ENCODE data around the gene CRTAC1. TPM values are rescaled to one million over a fixed set of nuclear protein-coding genes. Genes with fewer than 3 reads are reported as not detected.

Gene CRTAC1
- total RNA-seq, 1 experiment from 2014 or later, result 0.20 TPM

DNA sequence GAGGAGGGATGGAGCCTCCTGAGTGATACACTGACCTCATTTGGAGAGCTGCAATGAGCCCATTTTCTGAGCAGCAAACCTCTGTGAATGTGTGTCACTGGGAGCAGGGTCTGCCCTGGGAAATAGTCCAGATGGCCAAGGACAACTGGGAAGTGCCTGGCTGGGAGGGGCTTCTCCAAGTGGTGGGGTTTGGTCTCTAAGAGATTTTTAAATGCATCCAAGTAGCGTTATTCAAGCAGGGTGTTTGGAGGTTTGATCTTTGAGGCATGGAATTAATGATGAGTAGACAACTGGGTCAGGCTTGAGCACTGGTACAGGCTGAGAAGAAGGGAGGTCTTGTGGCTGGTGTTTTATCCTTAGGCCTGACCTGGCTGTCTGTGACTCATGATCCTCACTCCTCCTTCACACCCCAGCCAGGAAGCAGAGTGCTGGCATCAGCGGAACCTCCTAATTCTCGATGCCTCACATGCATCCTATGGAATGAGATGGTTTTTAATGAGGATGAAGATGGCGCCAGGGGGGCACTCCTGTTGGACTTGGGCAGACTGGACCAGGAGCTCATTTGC is 177.5 kb downstream of the CRTAC1 start:
- POLR2A ChIA-PET, result no interaction called here
- Histone ChIP-seq H3K4me3 (replicated peaks in 1 of 2; ENCODE audit: low read depth in 1 of 2, low read length in 2 of 2) (no peak overlapping the region), H2AFZ (ENCODE audit: low read depth, low read length, poor library complexity, severe bottlenecking) (no peak overlapping the region), H3K27me3 (ENCODE audit: insufficient read depth, low read length) (peaks cover 7% of the 10 kb centered on the region; the same call in 1 of the 2 replicates), H3K9me2 (ENCODE audit: insufficient read depth) (no peaks in the 10 kb centered on the region), H4K20me1 (ENCODE audit: insufficient read depth) (no peaks in the 10 kb centered on the region), H3K9me3 (ENCODE audit: control insufficient read depth in 1 of 2, insufficient read depth in 1 of 2, low read depth in 1 of 2, low read length in 2 of 2) (no peaks in the 10 kb centered on the region), H3K9ac (ENCODE audit: low read length) (no peak overlapping the region), H3K4me1 (ENCODE audit: control insufficient read depth in 1 of 2, insufficient read depth in 2 of 2, low read length in 2 of 2) (peaks cover 4 to 27% of the 10 kb centered on the region in 2 experiments; a peak in 2 of 4 replicates), H3K79me2 (ENCODE audit: insufficient read depth, low read length) (no peaks in the 10 kb centered on the region), H3K27ac (ENCODE audit: low read depth, low read length) (no peak overlapping the region), H3K36me3 (ENCODE audit: control insufficient read depth in 1 of 2, insufficient read depth in 2 of 2, low read length in 2 of 2) (no peaks in the 10 kb centered on the region), H3K4me2 (ENCODE audit: low read length) (no peak overlapping the region)
- RAD21 ChIA-PET (ENCODE audit: low non-redundant PET in 1 of 2, low total read pairs in 2 of 2, uncharacterized antibody in 2 of 2, unreplicated experiment in 2 of 2), result no interaction called here
- intact Hi-C loops (cut with micrococcal nuclease), result no loop called here
- ATAC-seq (no peak), DNase-seq (ENCODE audit: low read depth, low spot score) (no peak)
- CTCF ChIA-PET, result no interaction called here
- no peak for TF ChIP-seq POLR2A (IDR thresholded peaks at IDR 0.05; ENCODE audit: borderline replicate concordance, extremely low read depth, insufficient read depth, insufficient read length)
- TF ChIP-seq CBX3 (IDR thresholded peaks at IDR 0.05; ENCODE audit: low read depth), result no peak
- no peak for TF ChIP-seq RAD21 (IDR thresholded peaks at IDR 0.05; ENCODE audit: low read depth)
- TF ChIP-seq TCF7L2 (IDR thresholded peaks at IDR 0.05; ENCODE audit: borderline replicate concordance, extremely low read depth, insufficient read depth, insufficient read length), result no peak
- no peak for TF ChIP-seq SIN3A (IDR thresholded peaks at IDR 0.05; ENCODE audit: low read depth)
- no TSS peak for BruUV-seq (replicated peaks)

DNA sequence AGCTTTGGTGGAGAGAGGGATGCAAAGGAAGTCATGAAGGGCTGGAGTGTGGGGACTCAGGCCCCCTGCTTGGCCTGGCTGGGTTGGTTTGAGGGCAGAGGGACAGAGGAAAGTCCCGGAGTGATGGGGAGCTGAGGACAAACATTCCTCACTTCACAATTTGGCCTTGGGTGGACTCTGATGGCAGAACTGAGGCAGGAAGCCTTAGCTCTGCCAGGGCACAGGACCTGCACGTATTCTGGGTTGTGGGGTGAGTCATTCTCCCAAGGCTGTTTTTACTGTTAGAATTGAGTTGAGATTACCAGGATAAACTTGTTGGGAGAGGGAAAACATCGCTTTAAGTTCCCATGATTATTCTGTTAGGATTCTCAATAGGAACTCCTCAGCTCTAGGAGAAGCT is 178.1 kb downstream of the CRTAC1 start:
- Histone ChIP-seq H3K4me3 (replicated peaks in 1 of 2; ENCODE audit: low read depth in 1 of 2, low read length in 2 of 2) (no peak overlapping the region), H3K9me3 (ENCODE audit: control insufficient read depth in 1 of 2, insufficient read depth in 1 of 2, low read depth in 1 of 2, low read length in 2 of 2) (no peaks in the 10 kb centered on the region), H3K9me2 (ENCODE audit: insufficient read depth) (no peaks in the 10 kb centered on the region), H3K9ac (ENCODE audit: low read length) (no peak overlapping the region), H3K4me1 (ENCODE audit: control insufficient read depth in 1 of 2, insufficient read depth in 2 of 2, low read length in 2 of 2) (peaks cover 4 to 21% of the 10 kb centered on the region in 2 experiments; a peak in 2 of 4 replicates), H3K27me3 (ENCODE audit: insufficient read depth, low read length) (peaks cover 7% of the 10 kb centered on the region; the same call in 1 of the 2 replicates), H3K79me2 (ENCODE audit: insufficient read depth, low read length) (no peaks in the 10 kb centered on the region), H3K4me2 (ENCODE audit: low read length) (no peak overlapping the region), H3K36me3 (ENCODE audit: control insufficient read depth in 1 of 2, insufficient read depth in 2 of 2, low read length in 2 of 2) (no peaks in the 10 kb centered on the region), H4K20me1 (ENCODE audit: insufficient read depth) (no peaks in the 10 kb centered on the region), H3K27ac (ENCODE audit: low read depth, low read length) (no peak overlapping the region), H2AFZ (ENCODE audit: low read depth, low read length, poor library complexity, severe bottlenecking) (no peak overlapping the region)
- ChIA-PET RAD21 (ENCODE audit: low non-redundant PET in 1 of 2, low total read pairs in 2 of 2, uncharacterized antibody in 2 of 2, unreplicated experiment in 2 of 2) (interaction anchor here in 1 of 2 experiments (0.7 kb wide), 1 partner anchor 8 kb away, joined by 3 read pairs; no protein-coding TSS in a partner anchor), POLR2A (no interaction called here), CTCF (no interaction called here)
- BruUV-seq (replicated peaks), result no TSS peak
- intact Hi-C loops (cut with micrococcal nuclease), result no loop called here
- no peak for ATAC-seq
- DNase-seq (ENCODE audit: low read depth, low spot score), result no peak
- no peak for TF ChIP-seq SIN3A (IDR thresholded peaks at IDR 0.05; ENCODE audit: low read depth)

Measured in HCT116 (cell line).